Measurements from ENCODE around the gene LUC7L. TPM values are rescaled to one million over a fixed set of nuclear protein-coding genes. Genes with fewer than 3 reads are reported as not detected.

The LUC7L gene
- polyA plus RNA-seq, 1 donor (not counting 4 experiments of a cell fraction or from before 2014, with no cell fraction given) = 31.0 TPM

GRCh38 chr16:142405-142967 is 86.8 kb downstream of the LUC7L start:
- no peak overlapping the region for H3K4me3 ChIP-seq (ENCODE audit: control insufficient read depth in 2 of 3, extremely low read depth in 1 of 3, insufficient read depth in 2 of 3, low read depth in 1 of 3, low read length in 3 of 3)
- FAIRE-seq (no peak), DNase-seq (ENCODE audit: low read depth, low spot score) (no peak)
- no peak overlapping the region for H3K4me2 ChIP-seq (ENCODE audit: control insufficient read depth, extremely low read depth, insufficient read depth, low read depth, low read length)
- no peak for TF ChIP-seq CTCF (optimal IDR thresholded peaks at IDR 0.05 in 1 of 3, IDR thresholded peaks at IDR 0.05 in 1 of 3, conservative IDR thresholded peaks at IDR 0.05 in 1 of 3; ENCODE audit: extremely low read depth in 1 of 3, insufficient read depth in 2 of 3, low read length in 3 of 3)
- TF ChIP-seq EZH2 (IDR thresholded peaks at IDR 0.05; ENCODE audit: low read length) = no peak
- H3K9me3 ChIP-seq (ENCODE audit: control insufficient read depth, low read depth, low read length) = no peaks in the 10 kb centered on the region
- no peak overlapping the region for H2AFZ ChIP-seq (ENCODE audit: control insufficient read depth, low read length)
- H3K27ac ChIP-seq (ENCODE audit: control insufficient read depth, insufficient read depth, low read length) = no peak overlapping the region
- dilution Hi-C loops (cut with MboI; ENCODE audit: extremely low pct_ligation_motif_present, low sequenced_read_pairs) = no loop called here
- H3K27me3 ChIP-seq (ENCODE audit: control insufficient read depth, extremely low read depth, insufficient read depth, low read length) = no peaks in the 10 kb centered on the region
- peaks cover 5% of the 10 kb centered on the region for H3K79me2 ChIP-seq (ENCODE audit: control insufficient read depth, insufficient read depth, low read length)
- no peak overlapping the region for H3K9ac ChIP-seq (ENCODE audit: control insufficient read depth, extremely low read depth, insufficient read depth, low read length)
- H3K9me1 ChIP-seq (ENCODE audit: control insufficient read depth, extremely low read depth, insufficient read depth, low read length) = no peaks in the 10 kb centered on the region
- H3K36me3 ChIP-seq (ENCODE audit: control insufficient read depth in 2 of 2, extremely low read depth in 1 of 2, insufficient read depth in 2 of 2, low read length in 2 of 2) = no peaks in the 10 kb centered on the region
- no peaks in the 10 kb centered on the region for H4K20me1 ChIP-seq (ENCODE audit: control insufficient read depth, extremely low read depth, insufficient read depth, low read length)
- H3K4me1 ChIP-seq (ENCODE audit: control insufficient read depth, extremely low read depth, insufficient read depth, low read length) = no peaks in the 10 kb centered on the region

GRCh38 chr16:140175-140857 is 88.9 kb downstream of the LUC7L start:
- DNase-seq (ENCODE audit: low read depth, low spot score) (no peak), FAIRE-seq (no peak)
- Histone ChIP-seq H3K27me3 (ENCODE audit: control insufficient read depth, extremely low read depth, insufficient read depth, low read length) (no peaks in the 10 kb centered on the region), H3K4me2 (ENCODE audit: control insufficient read depth, extremely low read depth, insufficient read depth, low read depth, low read length) (no peak overlapping the region), H3K4me1 (ENCODE audit: control insufficient read depth, extremely low read depth, insufficient read depth, low read length) (no peaks in the 10 kb centered on the region), H3K79me2 (ENCODE audit: control insufficient read depth, insufficient read depth, low read length) (peaks cover 22% of the 10 kb centered on the region), H3K9me3 (ENCODE audit: control insufficient read depth, low read depth, low read length) (no peaks in the 10 kb centered on the region), H4K20me1 (ENCODE audit: control insufficient read depth, extremely low read depth, insufficient read depth, low read length) (no peaks in the 10 kb centered on the region), H3K9ac (ENCODE audit: control insufficient read depth, extremely low read depth, insufficient read depth, low read length) (no peak overlapping the region), H3K9me1 (ENCODE audit: control insufficient read depth, extremely low read depth, insufficient read depth, low read length) (no peaks in the 10 kb centered on the region), H3K27ac (ENCODE audit: control insufficient read depth, insufficient read depth, low read length) (no peak overlapping the region), H3K36me3 (ENCODE audit: control insufficient read depth in 2 of 2, extremely low read depth in 1 of 2, insufficient read depth in 2 of 2, low read length in 2 of 2) (peaks cover 0 to 3% of the 10 kb centered on the region in 2 experiments), H3K4me3 (ENCODE audit: control insufficient read depth in 2 of 3, extremely low read depth in 1 of 3, insufficient read depth in 2 of 3, low read depth in 1 of 3, low read length in 3 of 3) (no peak overlapping the region), H2AFZ (ENCODE audit: control insufficient read depth, low read length) (no peak overlapping the region)
- TF ChIP-seq CTCF (optimal IDR thresholded peaks at IDR 0.05 in 1 of 3, IDR thresholded peaks at IDR 0.05 in 1 of 3, conservative IDR thresholded peaks at IDR 0.05 in 1 of 3; ENCODE audit: extremely low read depth in 1 of 3, insufficient read depth in 2 of 3, low read length in 3 of 3) = no peak
- TF ChIP-seq EZH2 (IDR thresholded peaks at IDR 0.05; ENCODE audit: low read length) = no peak
- dilution Hi-C loops (cut with MboI; ENCODE audit: extremely low pct_ligation_motif_present, low sequenced_read_pairs) = no loop called here

Small RNA genes lying within 50 kb of the gene (small RNA-seq; reads per million reads assigned to genes)
- 0 reads per million in 3 experiments for gene RF00019 (ENCODE audit: insufficient read length in 3 of 3, low read depth in 3 of 3, low replicate concordance in 1 of 3)

Other genes with a start within 250 kb of the LUC7L start
- gene POLR3K, start 175.8 kb downstream of the LUC7L start, polyA plus RNA-seq = 16.3 to 28.8 TPM (median 23.2 TPM) in 3 replicates
- gene SNRNP25, start 175.6 kb downstream of the LUC7L start, polyA plus RNA-seq = 29.2 to 45.9 TPM (median 44.7 TPM) in 3 replicates
- 20.4 to 37.2 TPM (median 24.0 TPM) in 3 replicates for gene RHBDF1, start 156.8 kb downstream of the LUC7L start, polyA plus RNA-seq
- 22.7 to 46.8 TPM (median 26.9 TPM) in 3 replicates for gene MPG, start 151.2 kb downstream of the LUC7L start, polyA plus RNA-seq
- 3.6 to 15.5 TPM (median 4.0 TPM) in 3 replicates for gene NPRL3, start 90.8 kb downstream of the LUC7L start, polyA plus RNA-seq
- gene HBZ, start 76.8 kb downstream of the LUC7L start, polyA plus RNA-seq = not detected in 3 replicates
- gene HBM, start 63.5 kb downstream of the LUC7L start, polyA plus RNA-seq = not detected in 3 replicates
- gene HBA2, start 56.6 kb downstream of the LUC7L start, polyA plus RNA-seq = 0.26 TPM in 1 of 3 replicates, not detected in the others
- 0.24 TPM in 1 of 3 replicates, not detected in the others for gene HBA1, start 52.8 kb downstream of the LUC7L start, polyA plus RNA-seq
- 0.13 to 0.89 TPM (median 0.20 TPM) in 3 replicates for gene HBQ1, start 49.0 kb downstream of the LUC7L start, polyA plus RNA-seq
- gene FAM234A, start 5.4 kb upstream of the LUC7L start, polyA plus RNA-seq = 18.3 to 37.2 TPM (median 18.4 TPM) in 3 replicates
- gene RGS11, start 46.5 kb upstream of the LUC7L start, polyA plus RNA-seq = 0.05 TPM in 2 of 3 replicates, not detected in the other
- gene ARHGDIG, start 51.1 kb upstream of the LUC7L start, polyA plus RNA-seq = 0.14 to 0.17 TPM in 2 of 3 replicates, not detected in the other
- 0.18 to 0.46 TPM (median 0.42 TPM) in 3 replicates for gene PDIA2, start 53.7 kb upstream of the LUC7L start, polyA plus RNA-seq
- gene AXIN1, start 123.3 kb upstream of the LUC7L start, polyA plus RNA-seq = 8.8 to 13.3 TPM (median 11.4 TPM) in 3 replicates
- 115 to 142 TPM (median 128 TPM) in 3 replicates for gene MRPL28, start 141.1 kb upstream of the LUC7L start, polyA plus RNA-seq
- gene PGAP6, start 152.5 kb upstream of the LUC7L start, polyA plus RNA-seq = 25.5 to 47.7 TPM (median 46.7 TPM) in 3 replicates
- gene NME4, start 167.8 kb upstream of the LUC7L start, polyA plus RNA-seq = 140 to 246 TPM (median 141 TPM) in 3 replicates
- 14.2 to 28.1 TPM (median 18.8 TPM) in 3 replicates for gene DECR2, start 172.4 kb upstream of the LUC7L start, polyA plus RNA-seq
- 6.0 to 10.0 TPM (median 6.4 TPM) in 3 replicates for gene RAB11FIP3, start 196.2 kb upstream of the LUC7L start, polyA plus RNA-seq

Data from keratinocyte (primary cell).